SU-DHL-6 (cell line): ENCODE data around the gene SGPL1.

ENCODE experiments used
- EZH2phosphoT487 ChIP-seq: fragments of 200-600 bp; sonication (generic), shearing (Covaris generic); conservative IDR thresholded peaks from 2 replicates; pipeline ENCODE4 v1.6.1; 2018; ENCODE audit warnings: mild to moderate bottlenecking, antibody characterized with exemption, low read length, moderate library complexity, mixed read lengths
- TF ChIP-seq, protein P1 (sequence below): fragments of 200-600 bp; sonication (generic); IDR thresholded peaks from one replicate; pipeline ENCODE4 v1.5.1; 2017; ENCODE audit warnings: antibody characterized with exemption, mild to moderate bottlenecking, low read length, moderate library complexity; ENCODE audit not compliant: insufficient read depth, poor library complexity, severe bottlenecking

DNA sequence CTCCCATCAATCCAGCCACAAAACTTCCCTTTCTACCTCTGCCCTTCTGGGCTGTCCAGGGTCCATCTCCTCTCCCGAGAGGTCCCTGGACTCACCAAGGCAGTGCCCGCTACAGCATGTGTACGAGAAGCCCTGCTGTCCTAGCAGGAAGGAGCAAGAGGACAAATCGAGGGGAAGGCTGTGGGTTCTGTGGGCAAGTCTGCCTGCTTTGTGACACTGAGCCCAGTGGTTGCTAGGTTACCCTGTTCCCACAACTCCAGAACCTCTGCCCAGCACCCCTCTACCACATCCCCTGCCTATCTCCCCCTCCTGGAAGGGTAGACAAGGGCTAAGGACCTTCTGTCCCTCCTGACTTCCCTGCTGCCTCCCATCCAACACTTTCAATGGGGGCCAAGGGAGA, 30.6 kb upstream of the SGPL1 start, which contains the start of gene TBATA:
- TF ChIP-seq, protein P1, sequence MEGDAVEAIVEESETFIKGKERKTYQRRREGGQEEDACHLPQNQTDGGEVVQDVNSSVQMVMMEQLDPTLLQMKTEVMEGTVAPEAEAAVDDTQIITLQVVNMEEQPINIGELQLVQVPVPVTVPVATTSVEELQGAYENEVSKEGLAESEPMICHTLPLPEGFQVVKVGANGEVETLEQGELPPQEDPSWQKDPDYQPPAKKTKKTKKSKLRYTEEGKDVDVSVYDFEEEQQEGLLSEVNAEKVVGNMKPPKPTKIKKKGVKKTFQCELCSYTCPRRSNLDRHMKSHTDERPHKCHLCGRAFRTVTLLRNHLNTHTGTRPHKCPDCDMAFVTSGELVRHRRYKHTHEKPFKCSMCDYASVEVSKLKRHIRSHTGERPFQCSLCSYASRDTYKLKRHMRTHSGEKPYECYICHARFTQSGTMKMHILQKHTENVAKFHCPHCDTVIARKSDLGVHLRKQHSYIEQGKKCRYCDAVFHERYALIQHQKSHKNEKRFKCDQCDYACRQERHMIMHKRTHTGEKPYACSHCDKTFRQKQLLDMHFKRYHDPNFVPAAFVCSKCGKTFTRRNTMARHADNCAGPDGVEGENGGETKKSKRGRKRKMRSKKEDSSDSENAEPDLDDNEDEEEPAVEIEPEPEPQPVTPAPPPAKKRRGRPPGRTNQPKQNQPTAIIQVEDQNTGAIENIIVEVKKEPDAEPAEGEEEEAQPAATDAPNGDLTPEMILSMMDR: no peak
- no peak for TF ChIP-seq EZH2phosphoT487
